ENCODE measurements around the gene FAM200B.

FAM200B gene

GRCh38 chr4:15681372-15682241 lies at the start of gene FAM200B:
Gene FAM200B (plus strand): TSS chr4:15681827. CDS start chr4:15686978, 5,151 bp downstream.
- peak; percentile 58 to 99 (median 97) for DNase-seq

GRCh38 chr4:15636818-15637217 lies 44.8 kb upstream of the FAM200B start:
- no peak for DNase-seq

GRCh38 chr4:15638418-15638817 lies 43.2 kb upstream of the FAM200B start:
- no peak for DNase-seq

- no peak for DNase-seq
These were observed 33.0 kb upstream of the FAM200B start for GRCh38 chr4:15648600-15648999.

GRCh38 chr4:15649914-15650545 lies 31.6 kb upstream of the FAM200B start:
- DNase-seq, result peak in 28 of 56 donors; percentile 0 to 62 (median 8)

- DNase-seq, result no peak
These were observed 30.0 kb upstream of the FAM200B start for GRCh38 chr4:15651676-15652075.

- no peak for DNase-seq
These were observed 29.4 kb upstream of the FAM200B start for GRCh38 chr4:15652191-15652590.

GRCh38 chr4:15652841-15653240 lies 28.8 kb upstream of the FAM200B start:
- no peak for DNase-seq

GRCh38 chr4:15653420-15653819 lies 28.2 kb upstream of the FAM200B start:
- no peak for DNase-seq

- DNase-seq, result peak in 18 of 56 donors; percentile 0 to 43 (median 10)
These were observed 27.6 kb upstream of the FAM200B start for GRCh38 chr4:15653864-15654592.

- peak in 46 of 56 donors; percentile 6 to 81 (median 38) for DNase-seq
These were observed 26.9 kb upstream of the FAM200B start for GRCh38 chr4:15654593-15655222.

GRCh38 chr4:15655223-15656037 lies 26.2 kb upstream of the FAM200B start, which contains the start of gene FBXL5:
Gene FBXL5 (minus strand): TSS chr4:15655357. CDS start chr4:15655287, 70 bp downstream.
- DNase-seq, result peak in 55 of 56 donors; percentile 11 to 93 (median 71)

GRCh38 chr4:15656038-15656470 lies 25.6 kb upstream of the FAM200B start:
- peak in 15 of 56 donors; percentile 2 to 66 (median 36) for DNase-seq

GRCh38 chr4:15657366-15657765 lies 24.3 kb upstream of the FAM200B start:
- DNase-seq, result no peak

GRCh38 chr4:15658136-15658770 lies 23.4 kb upstream of the FAM200B start:
- no peak for DNase-seq

GRCh38 chr4:15658781-15659180 lies 22.8 kb upstream of the FAM200B start:
- no peak for DNase-seq

- no peak for DNase-seq
These were observed 21.7 kb upstream of the FAM200B start for GRCh38 chr4:15659768-15660570.

- no peak for DNase-seq
These were observed 15.8 kb upstream of the FAM200B start for GRCh38 chr4:15665753-15666365.
